GM21526 (cell line): ENCODE measurements around the gene SNRPD3.
"Not testable (repeated sequence)": the region's sequence is repeated elsewhere in the genome, so short reads cannot be mapped to it uniquely, and the experiment has no call there.

Experiments
- ATAC-seq: cut with Tn5 transposase; IDR thresholded peaks from one replicate; pipeline ENCODE4 v1.9.1; 2021; ENCODE audit warnings: moderate library complexity; ENCODE audit not compliant: unreplicated experiment, low FRiP score

SNRPD3 gene

DNA sequence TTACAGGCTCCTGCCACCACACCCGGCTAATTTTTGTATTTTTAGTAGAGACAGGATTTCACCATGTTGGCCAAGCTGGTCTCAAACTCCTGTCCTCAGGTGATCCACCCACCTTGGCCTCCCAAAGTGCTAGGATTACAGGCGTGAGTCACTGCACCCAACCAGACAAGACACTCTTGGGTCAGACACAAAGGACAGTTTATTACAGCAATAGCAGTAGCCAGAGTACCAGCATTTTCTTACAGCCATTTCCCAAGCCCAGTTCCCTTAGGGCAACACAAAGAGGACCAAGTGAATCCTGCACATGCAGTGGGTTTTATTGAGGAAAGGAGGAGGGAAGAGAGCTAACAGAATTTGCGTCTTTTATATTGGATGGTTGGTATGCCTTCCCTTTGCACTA lies 24.8 kb upstream of the SNRPD3 start:
- ATAC-seq = not testable (repeated sequence)

DNA sequence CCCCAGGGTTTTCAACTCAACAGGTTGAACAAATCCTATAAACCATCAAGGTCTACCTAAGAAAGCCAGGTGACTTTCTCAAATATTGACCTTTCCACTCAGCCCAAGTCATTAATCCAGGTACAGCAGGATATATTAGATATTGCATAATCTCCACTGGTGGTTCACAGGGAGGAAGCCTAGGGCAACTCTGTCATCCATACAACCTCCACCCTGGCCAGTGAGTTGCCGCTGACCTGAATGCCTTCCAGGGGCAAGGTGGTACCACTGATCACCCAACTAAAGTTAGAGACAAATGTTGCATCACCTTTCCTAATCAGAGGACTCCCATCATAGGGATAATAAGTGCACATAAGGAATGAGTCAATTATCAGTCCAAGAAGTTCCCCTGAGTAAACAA lies 23.7 kb upstream of the SNRPD3 start:
- ATAC-seq = no peak

DNA sequence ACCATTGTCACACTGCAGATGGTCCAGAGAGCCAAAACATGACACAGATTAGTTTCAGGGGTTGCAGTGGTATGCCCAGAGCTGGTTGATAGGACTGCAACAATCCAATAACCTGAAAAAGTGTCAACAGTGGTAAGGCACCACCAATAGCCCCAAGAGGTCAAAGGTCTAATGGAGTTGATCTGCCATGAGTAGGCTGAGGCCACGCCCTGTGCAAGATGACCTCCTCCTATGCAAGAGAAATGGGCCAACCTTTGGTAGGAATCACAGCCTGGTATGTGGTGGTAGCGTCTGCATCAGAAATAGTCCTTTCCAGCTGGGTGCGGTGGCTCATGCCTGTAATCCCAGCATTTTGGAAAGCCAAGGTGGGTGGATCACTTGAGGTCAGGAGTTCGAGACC lies 20.5 kb upstream of the SNRPD3 start:
- ATAC-seq = no peak

DNA sequence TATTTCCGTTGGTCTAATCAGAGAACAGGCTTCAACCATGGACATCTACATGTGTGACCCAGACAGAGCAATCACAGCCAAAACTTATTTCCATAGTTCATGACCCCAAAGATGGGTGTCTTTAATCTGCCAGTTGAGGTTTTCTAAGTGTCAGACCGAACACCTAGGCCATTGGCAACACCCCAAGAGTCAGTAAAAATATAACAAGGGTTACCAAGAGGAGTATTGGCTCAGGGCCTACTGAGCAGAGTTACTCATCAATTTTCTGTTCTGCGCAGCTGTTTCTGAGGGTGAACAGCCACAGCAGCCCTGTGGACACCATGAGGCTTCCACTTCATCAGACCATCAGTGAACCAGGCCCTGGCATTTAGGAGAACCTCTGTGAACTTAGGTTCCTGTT lies 19.7 kb upstream of the SNRPD3 start:
- no peak for ATAC-seq

DNA sequence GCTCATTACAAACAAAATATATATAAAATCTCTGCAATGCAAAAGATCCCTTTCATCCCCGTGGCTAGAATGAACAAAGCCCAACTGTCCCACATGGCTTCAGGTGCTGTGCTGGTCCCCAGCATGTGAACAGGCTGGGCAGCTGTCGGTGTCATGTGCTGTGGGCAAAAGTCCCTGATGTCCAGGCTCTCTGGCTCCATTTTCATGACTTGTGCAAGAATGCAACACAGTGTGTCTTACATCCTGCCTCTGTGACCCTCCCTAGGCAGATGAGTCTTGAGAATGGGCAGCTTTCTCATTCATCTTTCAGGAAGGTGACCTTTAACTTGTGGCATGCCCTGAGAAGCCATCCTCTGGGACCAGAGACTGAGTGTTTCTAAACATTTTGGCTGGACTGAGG lies 15.3 kb upstream of the SNRPD3 start:
- ATAC-seq = no peak

DNA sequence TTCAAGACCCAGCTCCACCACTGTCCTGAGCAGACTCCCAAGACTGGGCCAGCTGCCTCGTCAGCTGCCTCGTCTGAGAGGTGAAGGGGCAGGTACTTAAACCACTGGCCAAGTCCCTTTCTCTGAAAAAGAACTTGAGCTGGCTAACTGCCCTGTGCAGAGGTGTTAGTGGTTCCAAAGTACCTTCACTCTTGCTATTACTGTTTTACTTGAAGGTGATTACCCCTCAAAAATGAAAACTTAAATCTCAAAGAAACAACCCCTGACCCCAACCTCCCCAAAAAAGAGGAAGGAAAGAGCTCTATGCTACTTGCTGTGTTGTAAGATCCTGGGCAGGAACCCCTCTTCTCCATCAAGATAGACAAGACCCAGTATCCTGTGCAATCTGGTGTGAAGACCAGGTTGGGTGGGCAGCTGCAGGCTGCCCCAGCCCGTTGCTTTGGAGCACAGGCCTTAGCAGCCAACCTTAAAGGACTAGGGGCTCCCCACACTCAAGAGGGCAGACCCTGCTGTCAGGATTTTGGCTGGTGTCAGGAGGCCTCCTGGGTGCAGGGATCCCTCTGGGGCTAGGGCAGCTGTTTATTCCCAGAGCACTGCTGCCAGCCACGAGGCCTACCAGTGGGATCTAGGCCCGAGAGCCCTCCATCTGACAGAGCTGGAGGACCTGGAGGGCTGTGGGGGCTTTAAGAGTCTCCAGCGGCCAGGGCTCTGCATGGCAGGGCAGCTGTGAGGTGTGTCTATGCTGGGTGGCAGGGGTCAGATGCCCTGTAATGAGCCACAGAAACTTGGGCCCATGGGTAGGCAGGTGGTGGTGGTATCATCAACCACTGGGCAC lies 13.9 kb upstream of the SNRPD3 start:
- no peak for ATAC-seq

DNA sequence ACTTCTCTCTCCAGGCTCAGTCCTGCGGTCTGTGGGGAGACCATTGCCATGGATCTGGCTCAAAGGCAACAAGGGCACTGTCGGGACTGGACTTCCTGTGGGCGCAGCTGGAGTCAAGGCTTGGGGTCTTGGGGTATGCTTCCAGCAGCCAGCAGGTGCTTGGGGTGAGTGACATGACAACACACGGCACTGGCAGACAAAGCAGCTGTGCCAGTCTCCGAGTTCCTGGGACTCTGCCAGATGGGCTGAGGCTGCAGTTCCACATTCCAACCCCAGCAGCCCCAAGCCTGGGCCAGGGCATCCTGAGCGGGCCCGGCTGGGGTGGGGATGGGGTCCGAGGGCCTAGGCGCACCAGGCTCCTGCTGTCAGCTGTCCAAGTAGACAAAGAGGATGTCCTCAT lies 13.2 kb upstream of the SNRPD3 start:
- no peak for ATAC-seq

DNA sequence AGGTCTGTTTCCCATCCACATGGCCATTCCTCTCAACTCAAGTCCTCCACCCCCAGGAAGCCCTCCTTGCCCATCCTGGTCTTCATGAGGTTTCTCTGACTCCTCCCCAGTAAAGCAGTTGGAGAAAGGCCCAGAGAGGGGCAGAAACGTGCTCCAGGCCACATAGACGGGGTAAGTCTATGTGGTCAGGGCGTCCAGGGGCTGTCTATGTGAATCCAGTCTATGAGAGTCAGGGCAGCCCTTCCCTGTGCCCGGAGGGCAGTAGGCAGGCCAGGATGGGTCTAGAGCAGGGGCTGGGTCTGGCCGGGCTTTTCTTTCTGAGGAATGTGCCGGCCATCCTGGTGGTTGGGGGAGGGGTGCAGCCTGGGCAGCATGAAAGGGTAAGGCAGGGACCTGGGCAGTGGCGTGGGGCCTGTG lies 12.6 kb upstream of the SNRPD3 start:
- ATAC-seq = no peak

DNA sequence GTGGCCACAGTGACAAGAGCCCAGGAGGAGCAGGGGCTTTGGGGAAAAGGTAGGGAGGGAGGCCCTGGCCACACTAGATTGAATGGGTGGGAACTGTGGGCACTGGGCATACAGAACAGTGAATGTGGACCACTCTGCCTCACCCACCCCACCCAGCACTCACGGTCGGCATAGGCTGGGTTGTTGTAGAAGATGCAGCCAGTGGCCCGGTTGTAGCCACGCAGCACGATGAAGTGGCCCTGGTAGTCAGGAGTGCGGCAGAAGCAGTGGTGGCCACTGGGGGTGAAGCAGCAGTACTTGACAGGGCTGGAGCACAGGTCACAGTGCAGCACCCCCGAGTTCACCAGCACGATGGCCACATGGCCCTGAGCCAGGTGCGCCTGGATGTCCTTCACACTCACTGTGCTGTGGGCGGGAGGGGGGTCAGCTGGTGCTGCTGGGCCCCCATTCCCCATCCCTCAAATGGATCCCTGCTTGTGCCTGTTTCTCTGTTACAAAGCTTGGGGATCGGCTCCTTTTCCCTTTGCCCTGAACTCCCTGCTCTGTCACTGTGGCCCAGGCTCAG lies 12.0 kb upstream of the SNRPD3 start:
- no peak for ATAC-seq

DNA sequence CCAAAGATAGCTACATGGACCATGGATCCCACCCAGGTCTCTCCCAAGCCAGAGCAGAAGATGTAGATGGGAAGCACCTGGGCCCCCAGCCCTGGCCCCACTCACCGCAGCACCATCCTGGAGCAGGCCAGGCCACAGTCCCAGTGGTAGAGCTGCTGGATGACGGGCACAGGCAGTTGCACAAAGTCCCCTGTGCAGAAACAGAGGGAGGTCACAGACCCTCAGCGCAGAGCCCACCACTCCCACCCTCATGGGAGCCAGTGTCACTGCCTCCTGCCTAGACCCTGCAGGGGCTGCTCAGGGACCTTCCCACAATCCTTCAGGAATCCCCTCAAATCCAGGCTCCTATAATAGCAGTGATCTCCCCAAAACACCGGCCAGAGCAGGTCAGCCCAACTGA lies 7.0 kb upstream of the SNRPD3 start:
- no peak for ATAC-seq

DNA sequence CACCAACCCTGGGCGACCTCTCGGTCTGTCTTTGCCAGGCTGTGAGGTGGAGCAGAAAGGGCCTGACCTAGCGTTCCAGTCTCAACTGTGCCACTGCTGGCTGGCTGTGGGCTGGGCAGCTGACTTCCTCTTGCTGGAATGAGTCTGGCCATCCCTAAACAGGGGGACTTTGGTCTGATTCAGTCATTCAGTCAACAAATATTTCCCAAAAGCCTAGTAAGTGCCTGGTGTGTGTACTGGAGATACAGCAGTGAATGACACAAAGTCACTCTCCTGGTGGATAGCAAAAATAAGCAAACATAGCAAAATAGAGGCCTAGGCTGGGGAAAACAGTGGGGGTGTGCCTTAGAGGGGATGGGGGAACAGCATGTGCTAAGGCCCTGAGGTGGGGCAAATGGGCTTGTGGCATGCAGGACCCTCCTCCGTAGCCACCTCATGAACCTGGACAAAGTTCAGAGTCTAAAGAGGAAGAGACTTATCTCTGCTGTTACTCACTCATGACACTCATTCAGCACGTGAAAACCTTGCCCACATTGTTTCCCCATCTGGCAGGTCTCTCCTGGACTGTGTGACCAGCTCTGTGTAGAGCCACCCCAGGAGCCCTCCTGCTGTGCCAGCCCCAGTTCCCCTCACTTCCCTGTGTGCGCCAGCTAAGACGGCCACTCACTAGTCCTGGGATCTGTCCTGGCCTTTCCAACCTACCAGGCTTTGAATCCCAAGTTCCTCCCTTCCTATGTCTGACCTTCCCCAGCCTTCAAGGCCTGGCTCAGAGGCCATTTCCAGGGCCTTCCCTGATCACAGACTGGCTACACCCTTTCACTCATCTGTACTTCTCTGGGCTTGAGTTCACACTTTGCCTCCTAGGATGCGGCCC lies 5.5 kb upstream of the SNRPD3 start:
- ATAC-seq = no peak

DNA sequence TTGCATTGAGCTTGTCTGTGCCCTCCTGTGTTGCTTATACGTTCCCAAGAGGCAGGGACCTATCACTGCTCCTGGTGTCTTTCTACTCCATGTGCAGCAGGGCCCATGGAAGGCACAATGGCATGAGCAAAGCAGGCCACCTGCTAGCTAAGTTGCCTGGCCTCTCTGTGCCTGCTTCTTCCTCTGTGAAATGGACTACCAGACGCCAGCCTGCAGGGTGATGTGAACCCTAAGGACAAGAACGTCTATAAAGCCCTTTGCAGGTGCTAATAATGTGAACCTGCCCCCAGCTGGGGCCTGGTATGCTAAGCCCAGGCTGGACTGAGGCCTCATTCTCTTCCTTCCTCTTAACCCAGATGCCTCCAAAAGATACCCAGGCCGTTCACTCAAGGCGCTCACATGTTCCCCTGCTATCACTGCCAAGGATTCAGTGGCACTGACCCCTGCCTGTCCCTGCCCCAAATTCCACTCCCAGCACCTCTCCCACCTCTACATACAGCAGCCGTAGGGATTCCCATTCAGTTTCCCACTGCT lies 4.8 kb upstream of the SNRPD3 start:
- no peak for ATAC-seq

DNA sequence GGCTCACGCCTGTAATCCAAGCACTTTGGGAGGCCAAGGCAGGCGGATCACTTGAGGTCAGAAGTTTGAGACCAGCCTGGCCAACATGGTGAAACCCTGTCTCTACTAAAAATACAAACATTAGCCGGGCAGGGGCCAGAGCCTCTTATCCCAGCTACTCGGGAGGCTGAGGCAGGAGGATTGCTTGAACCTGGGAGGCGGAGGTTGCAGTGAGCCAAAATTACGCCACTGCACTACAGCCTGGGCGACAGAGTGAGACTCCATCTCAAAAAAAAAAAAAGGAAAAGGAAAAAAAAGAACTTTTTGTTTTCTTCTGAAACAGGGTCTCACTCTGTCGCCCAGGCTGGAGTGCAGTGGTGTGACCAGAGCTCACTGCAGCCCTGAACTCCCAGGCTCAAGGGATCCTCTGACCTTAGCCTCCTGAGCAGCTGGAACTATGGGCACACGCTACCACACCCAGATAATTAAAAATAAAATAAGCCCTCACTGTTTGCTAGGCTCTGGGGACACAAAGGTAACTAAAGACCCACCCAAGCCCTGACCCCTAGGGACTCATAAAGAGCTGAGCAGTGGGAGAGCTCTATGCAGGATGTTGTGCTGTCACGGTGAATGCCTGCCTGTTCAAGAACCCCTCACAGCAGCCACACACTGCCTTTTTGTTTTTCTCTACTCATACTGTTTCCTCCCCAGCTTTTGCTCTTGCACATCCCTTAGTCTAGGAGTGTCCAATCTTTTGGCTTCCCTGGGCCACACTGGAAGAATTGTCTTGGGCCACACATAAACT lies 3.1 kb upstream of the SNRPD3 start:
- not testable (repeated sequence) for ATAC-seq

DNA sequence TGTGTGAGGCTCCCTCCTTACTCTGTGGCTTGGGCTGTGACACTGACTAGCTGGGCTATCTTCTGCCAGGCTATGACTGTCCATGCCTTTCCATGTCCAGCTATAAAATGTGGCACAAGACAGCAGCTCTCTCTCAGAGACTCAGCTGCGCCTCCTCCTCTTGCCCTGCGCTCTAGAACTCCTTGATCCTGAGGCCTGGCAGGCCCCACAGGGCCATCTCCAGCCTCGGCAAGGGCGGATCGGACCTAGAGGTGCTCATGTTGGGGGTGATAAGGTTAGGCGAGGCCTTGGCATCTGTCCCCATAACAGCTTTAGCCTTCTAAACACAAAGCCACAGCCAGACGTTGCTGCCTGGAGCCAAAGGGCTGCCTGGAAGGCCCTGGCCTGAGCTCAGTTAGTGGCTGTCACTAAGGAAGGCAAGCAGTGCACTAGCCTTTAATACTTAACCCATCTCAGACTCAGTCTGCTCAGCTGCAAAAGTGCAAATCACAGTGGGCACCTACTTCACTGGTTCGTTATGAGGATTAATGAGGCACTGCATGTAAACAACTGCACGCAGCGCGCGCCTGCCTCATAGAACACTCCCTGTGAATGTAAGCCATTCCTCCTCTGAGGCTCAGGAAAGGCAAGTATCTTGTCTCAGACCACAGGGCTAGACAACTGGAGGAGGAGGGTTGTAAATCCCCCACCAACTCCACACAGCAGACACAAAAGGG lies 2.0 kb upstream of the SNRPD3 start:
- ATAC-seq = no peak

DNA sequence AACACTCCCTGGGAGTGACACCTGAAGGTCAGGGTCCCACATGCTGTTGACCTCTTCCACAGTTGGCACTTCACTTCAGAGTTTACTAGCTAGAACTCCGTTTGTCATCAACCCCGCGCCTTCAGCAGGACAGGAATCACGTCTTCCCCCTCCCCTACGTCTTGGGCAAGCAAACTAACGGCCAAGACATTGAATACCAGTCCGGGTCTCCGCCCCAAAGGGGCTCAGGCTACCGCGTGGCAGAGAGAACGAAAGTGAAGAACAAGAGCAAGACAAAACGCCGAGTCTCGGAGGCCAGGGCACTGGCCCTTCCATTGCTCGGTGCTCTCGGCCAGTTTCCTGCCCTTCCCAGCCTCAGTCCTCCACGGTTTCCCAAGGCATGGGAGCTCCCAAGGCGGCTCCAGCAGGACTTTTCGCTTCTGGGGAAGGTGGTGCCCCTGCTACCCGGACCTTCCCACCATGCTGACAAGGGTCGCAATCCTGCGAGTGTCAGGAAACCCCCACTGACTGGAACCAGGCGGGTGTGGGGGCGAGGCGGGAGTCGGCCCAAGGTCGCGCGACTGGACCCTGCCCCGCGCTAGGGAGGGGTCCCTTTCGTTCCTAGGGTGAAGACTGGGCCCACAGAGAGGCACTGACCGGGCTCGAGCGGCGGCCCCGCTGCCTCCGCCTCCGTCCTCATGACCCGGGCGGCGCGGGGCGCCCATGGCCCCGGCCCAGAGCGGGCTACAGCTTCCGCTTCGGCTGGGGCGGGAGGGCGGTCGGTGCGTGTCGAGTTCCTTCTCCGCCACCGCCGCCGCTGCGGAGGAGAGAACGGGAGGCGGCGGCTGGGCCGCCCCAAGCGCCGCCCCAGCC lies 1.3 kb upstream of the SNRPD3 start, which contains the start of gene GUCD1:
Gene GUCD1 (minus strand): TSS at position 826 of the 852 bp plus-strand sequence. CDS start 147 bp downstream, at position 679.
- no peak for ATAC-seq

DNA sequence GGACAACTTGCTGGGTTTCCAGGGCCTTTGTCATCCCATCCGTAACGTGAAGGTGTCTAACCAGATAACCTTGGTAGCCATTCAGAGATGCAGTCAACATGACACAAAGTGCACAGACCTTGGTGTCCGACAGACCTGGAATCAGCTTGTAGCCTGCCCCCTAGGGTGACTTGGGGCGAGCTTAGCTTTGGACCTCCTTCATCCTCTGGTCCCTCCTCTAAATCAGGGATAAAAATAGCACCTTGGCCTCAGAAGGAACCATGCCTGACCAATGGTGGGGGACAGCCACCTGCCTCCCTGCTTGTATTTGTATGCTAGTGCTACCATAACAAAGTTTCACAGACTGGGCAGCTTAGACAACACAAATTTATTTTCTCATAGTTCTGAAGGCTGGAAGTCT lies 3.7 kb downstream of the SNRPD3 start:
- no peak for ATAC-seq

DNA sequence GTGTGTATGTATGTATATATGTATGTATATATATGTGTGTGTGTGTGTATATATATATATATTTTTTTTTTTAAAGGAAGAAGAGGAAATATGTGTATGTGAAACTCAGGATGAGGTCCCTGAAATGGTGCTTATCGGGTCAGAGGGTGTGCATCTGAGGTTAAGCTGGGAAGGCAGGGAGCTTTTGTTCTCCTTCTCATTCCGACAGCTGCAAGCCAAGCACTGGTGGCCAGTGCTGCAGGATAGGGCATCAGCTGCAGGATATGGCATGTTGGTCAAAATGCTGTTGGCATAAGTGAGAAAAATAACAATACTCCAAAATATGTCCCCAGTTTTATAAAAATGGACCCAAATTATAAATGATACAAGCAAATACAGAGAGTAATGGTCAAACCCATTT lies 7.4 kb downstream of the SNRPD3 start:
- no peak for ATAC-seq

DNA sequence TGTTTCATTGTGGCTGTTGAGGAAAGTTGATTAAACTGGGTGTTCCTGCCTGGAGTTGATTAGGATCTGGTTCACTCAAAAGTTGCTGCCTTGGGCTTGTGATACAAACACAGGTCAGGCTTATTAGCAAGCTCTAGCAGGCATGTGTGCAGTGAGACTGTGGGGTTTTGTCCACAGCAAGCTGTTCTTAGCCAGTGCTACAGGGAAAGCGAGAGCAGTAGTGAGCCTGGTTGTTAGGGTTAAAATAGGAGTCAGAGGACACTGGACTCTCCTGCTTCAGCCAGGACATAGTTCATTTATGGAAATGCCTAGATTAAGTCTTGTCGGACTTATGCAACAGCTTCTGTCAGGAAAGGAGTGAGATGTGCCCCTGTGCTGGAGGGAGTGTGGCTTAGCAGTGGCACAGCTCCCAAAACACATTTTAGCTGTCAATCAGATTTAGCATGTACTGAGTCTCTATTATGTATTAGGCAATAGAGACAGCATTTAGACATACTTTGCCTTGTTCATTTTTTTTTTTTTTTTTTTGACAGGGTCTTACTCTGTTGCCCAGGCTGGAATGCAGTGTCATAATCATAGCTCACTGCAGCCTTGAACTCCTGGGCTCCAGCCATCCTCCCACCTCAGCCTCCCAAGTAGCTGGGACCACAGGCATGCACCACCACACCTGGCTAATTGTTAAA lies 8.7 kb downstream of the SNRPD3 start:
- no peak for ATAC-seq
